NCI-H524 treated with DMSO at 0.1 percent for 48 hours (cell line): ENCODE measurements around the gene GINS3.

Experiments
- DNase-seq: peaks from one replicate; lab custom pipeline; 2025; lab: John Stamatoyannopoulos, UW

GINS3 gene

DNA sequence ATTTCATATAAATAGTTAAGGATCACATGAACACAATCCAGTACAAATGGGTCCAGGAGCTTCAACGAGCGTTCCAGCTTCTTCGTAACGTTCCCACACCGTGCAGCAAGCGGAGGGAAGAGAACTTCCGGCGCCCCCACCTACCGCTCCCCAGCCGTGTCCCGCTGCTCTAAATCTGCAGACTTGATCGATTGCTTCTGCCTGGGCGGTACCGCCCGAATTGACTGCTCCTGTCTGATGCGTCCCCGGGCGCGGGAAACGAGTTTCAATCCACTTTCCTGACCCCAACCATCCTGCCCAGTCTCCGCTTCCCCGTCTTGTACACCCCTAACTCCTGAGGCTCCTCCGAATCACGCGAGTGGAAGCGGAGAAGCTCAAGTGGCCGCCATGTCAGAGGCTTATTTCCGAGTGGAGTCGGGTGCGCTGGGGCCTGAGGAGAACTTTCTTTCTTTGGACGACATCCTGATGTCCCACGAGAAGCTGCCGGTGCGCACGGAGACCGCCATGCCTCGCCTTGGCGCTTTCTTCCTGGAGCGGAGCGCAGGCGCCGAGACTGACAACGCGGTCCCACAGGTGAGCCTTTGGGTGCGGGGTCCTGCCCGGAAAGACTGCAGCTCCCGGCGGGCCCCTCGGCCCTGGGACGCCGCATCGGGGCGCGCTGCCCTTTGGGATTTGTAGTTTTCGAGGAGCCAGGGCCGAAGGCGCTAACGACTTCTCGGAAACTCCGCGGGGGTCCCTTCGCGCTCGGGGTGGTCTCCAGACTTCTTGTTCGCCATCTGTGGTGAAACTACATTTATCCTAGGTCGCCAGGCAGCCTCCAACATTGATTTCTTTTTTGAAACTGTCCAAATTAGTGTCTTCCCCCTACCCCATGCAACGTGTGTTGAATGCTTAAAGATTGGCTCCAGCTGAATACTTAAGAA, at the start of gene GINS3:
TSS of gene GINS3 (plus strand) at position 257 of the 923 bp plus-strand sequence. CDS start at position 388, 131 bp downstream.
- DNase-seq = peak; percentile 76

DNA sequence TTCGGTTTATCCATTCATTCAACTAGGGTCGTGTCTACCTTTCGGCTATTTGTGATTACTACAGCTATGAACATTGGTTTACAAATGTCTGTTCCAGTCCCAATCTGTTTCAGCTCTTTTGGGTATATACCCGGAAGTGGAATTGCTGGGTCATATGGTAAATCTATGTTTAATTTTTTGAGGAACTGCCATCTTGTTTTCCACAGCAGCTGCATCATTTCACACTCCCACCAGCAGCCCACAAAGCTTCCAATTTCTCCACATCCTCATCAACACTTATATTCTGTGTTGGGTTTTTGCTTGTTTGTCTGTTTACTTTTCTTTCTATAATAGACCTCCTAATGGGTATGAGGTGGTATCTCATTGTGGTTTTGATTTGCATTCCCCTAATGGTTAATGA, 48.7 kb upstream of the GINS3 start:
- no peak for DNase-seq

DNA sequence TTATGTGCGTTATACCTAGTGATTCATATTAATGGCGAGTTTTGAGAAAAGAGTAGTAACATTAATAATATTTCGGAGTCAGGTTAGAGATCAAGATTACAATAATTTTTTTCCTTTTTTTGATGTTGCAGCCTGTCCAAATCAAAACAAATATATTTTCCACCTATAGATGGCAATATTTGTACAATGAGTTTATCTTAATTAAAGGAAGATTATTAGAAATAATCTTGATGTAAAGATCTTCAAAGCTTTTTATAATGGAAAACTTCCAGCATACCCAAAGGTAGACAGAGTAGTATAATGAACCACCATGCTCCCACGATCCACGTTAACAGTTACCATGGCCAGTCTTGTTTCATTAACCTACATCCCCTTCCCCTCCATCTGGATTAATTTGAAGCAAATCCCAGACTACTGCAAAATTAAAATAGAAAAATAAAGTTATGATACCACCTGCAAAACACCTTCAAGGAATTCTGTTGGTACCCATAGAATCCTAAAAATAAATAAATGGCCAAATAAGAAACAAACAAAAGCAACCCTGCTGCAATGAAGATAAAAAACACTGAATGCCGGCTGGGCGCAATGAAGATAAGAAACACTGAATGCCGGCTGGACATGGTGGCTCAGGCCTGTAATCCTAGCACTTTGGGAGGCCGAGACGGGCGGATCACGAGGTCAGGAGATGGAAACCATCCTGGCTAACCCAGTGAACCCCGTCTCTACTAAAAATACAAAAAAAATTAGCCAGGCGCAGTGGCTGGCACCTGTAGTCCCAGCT, 46.5 kb upstream of the GINS3 start:
- no peak for DNase-seq

DNA sequence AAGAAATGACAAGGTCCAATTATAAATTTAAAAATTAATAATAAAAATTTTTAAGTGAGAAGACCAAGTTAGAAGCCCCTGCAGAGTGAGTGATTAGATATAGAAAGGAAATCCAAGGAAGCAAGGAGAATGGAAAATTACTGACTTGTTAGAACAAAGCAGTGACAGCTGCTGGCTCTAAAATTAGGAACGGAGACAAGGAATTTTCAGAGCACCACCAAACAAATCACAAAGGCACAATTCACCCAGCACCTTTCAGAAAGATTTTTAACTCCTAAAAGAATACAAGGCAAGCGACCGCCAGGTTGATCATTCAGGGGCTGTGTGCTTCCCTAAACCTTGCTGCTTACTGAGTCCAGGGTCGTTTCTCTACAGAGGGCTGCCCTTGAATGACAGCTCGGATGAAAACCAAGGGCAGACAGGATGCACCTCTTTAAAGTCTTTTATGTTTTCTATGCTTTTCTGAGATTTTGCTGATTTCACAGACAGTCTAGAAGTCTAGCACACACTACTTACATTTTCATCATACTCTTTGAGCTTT, 45.4 kb upstream of the GINS3 start:
- no peak for DNase-seq

DNA sequence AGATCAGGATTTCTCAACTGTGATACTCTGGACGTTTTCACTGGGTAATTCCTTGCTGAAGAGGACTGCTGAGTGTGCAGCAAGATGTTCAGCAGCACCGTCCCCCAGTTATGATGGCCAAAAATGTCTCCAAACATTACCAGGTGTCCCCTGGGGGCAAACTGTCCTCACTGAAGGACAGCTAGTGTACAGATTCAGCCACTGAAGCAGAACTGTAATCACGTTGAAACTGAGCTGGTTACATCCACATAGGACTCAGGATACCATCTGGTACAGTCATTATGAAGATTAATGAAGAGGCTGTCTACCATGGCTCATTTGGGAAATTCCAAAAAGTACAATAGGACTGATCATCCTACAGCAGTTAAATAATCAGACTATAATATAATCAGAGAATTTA, 43.3 kb upstream of the GINS3 start:
- peak; percentile 97 for DNase-seq

DNA sequence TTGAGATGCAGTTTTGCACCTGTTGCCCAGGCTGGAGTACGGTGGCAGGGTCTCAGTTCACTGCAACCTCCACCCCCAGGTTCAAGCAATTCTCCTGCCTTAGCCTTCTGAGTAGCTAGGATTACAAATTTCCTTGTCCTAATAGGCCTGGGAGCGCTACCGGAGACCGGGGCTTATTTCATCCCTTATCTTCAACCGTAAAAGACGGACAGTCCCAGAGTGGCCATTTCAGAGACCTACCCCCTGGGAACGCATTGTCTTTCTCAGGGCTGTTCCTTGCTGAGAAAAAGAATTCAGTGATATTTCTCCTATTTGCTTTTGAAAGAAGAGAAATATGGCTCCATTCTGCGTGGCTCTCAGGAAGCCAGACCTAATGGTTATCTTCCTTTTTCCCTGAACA, 39.6 kb upstream of the GINS3 start:
- DNase-seq = no peak

DNA sequence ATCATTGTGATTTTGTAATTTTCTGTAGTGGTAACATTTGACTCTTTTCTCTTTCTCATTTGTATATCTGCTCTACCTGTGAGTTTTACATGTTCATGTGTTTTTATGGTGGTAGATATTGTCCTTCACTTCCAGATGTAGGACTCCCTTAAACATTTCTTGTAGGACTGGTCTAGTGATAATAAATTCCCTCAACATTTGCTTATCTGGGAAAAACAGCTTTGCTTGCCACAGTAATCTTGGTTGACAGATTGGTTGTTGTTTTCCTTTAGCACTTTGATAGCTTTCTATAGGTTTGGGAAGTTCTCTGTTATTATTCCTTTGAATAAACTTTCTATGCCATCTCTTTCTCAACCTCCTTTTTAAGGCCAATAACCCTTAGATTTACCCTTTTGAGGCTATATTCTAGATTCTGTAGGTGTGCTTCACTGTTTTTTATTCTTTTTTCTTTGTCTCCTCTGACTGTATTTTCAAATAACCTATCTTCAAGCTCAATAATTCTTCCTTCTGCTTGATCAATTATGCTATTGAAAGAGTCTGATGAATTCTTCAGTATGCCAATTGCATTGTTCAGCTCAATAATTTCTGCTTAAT, 32.1 kb upstream of the GINS3 start:
- DNase-seq = no peak

DNA sequence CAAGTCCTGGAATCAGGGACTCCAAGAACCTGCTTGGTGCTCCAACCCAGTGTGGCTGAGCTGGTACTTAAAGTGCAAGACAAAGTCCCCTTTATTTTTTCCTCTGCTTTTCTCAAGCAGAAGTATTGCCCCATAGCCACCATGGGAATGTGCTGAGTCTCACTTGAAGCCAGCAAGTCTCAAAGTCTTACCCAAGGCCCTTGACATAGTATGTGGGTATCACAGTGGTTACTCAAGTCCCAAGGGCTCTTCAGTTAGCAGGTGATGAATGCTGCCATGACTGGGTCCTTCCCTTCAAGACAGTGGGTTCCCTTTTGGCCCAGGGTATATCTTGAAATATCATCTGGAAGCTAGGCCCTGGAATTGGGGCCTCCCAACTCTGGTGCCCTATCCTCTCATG, 30.5 kb upstream of the GINS3 start:
- DNase-seq = no peak

DNA sequence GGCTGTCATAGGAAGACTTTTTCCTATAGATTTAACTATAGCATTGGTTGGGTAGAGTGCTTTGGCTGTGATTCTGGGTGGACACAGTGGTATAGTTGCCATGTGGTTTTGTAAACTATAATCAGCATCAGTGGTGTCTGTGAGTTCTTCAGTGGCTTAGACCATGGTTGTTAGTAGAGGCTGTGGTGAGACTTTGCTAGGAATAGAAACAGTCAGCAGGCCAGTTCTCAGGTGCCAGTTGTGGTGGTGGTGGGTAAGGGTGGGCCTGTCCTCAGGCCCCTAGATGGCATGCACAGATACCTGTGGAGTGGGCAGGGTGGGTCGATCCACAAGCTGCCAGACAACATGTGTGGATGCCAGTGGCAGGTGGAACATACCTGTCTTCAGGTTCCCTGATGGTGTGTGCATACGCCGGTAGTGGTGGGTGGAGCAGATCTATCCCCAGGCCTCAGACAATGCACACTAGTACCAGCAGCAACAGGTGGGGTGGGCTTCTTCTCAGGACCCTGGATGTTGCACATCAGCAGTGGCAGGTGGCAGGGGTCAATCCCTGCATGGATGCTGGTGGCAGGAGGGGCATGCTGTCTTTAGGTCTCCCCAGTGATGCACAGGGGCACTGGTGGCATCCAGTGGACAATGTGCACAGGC, 28.4 kb upstream of the GINS3 start:
- DNase-seq = no peak

DNA sequence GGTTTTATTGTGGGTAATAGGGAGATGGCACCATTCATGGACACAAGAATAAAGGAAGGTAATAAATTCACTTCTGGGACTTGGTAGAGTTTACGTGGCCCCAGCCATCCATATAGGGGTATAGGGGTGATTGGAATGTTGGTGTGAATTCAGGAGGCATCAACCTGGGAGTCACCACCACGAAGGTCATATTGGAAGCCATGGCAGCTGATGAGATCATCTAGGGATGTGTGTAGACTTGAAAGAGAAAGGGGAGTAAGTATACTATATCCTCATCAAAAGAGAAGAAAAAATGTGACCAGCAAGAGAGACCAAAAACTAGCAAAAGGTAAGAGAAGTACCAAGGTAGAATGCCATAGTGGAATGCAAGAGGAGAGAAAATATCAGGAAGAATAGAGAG, 26.6 kb upstream of the GINS3 start:
- DNase-seq = no peak

DNA sequence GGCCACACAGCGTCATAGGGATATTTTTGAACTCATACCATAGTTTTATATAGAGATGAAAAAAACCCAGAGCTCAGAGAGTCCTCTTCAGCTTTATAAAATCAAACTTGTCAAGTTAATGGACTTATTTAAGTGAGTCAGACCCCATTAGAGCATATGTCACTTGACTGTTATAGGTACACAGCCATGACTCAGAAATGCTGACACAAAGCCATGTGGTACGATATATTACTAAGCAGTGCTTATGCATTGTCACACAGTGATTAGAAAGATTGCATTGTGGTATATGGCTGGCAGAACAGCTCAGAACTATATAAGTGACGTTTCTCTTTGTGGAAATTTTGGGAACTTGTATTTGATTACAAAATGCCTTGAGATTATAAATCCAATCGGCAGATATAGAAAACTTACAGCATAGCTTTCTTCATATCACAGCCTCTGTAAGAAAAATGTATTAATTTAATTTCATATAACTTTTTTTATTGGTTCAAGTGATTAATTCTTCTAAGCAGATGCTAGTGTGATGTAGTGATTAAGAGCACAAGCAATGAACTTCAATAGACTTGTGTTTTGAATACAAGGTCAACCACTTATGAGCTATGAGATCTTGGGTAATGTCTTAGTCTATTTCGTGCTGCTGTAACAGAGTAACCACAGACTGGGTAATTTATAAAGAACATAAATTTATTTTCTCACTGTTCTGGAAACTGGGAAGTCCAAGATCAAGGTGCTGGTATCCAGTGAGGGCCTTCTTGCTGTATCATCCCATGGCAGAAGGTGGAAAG, 25.8 kb upstream of the GINS3 start:
- DNase-seq = peak; percentile 49

DNA sequence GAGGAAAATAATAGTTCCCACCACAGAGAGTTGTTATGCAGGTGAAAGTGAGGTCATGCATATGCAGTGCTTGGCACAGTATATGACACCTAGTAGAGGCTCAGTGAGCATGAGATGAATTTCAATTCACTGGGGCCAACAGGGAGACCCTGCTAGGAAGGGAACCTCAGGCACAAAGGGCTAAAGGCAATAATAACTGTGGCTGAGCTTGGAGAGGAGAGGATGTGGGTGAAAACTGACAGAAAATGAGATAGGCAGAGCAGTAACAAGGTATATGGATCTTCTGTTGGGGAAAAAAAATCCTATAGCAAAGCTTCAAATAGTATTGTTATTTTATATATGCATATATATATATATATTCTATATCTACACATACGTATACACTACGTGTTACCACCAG, 25.0 kb upstream of the GINS3 start:
- no peak for DNase-seq

DNA sequence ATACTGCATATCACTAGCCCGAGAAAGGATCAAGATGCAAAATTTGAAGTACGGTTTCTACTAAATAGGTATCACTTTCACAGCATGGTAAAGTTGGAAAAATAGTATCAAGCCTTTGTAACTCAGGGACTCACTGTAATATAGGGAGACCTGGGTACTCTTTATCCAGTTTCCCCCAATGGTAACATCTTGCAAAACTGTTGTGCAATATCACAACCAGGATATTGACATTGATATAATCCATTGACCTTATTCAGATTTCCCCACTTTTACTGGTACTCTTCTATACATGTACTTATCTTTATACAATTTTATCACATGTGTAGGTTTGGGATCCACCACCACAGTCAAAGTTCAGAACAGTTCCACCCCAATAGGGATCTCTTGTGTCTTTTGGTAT, 20.4 kb upstream of the GINS3 start:
- DNase-seq = no peak

DNA sequence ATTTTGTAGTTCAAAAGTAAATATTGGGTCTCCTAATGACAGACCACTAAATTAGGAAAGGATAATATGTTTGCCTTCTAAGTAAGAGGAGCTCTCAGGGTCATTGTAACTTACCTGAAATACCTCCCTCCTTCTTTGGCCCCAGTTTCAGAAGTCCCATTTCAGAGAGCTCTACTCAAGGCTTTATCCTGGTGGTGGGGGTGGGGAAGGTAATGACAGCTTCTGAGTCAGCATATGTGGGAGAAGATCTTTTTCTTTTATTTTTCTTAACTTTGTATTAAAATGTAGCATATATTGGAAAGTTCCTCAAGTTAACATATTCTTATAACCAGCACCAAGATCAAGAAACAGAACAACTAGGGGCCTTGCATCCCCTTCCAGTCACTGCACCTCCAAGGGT, 16.9 kb upstream of the GINS3 start:
- no peak for DNase-seq

DNA sequence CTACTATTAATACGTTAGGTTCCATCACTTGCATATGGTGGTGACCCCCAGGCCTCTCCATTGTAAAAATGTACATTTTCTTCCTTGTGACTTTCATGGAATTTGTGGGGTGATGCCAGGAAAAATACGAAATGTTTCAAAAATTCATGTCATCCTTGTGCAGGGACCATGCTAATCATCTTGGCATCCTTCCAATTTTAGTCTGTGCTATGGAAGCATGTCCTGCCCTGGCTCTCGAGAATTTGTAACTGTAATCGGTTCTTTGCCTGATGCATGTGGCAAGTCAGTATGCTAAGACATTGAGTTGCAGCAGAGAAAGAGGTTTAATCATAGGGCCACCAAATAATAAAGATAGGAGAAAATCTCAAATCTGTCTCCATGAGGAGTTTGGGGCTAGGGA, 14.3 kb upstream of the GINS3 start:
- DNase-seq = no peak

DNA sequence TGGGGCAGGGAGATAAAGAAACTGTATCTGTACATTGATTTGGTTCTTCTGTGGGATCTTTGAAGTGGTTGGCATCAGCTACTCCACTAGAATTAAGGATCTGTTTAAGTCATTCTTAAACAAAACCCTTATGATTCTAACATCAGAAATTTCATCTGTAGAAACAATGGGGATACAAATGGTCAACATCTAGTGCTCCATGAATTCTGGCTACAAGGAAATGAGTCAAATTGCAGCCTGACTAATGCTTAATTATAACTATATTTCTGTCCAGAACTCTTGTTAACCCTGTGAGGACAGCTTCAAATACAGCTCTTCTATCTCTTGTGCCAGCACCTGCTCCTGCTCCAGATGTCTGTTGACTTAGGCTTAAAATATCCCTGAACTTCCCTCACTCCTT, 13.9 kb upstream of the GINS3 start:
- no peak for DNase-seq

DNA sequence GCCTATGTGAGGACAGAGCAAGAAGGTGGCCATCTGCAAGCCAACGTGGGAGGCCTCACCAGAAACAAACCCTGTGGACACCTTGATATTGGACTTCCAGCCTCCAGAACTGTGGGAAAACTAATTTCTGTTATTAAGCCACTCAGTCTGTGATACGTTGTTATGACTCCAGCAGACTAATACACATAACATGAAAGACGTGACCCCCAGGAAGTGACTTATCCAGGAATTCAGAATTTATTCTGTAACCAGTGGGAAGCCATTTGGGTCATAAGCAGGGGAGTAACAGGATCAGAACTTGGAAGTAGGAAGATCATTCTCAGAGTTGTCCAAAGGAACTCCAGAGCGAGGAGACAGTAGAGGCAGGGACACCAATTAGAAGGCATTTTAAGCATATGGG, 12.5 kb upstream of the GINS3 start:
- no peak for DNase-seq

DNA sequence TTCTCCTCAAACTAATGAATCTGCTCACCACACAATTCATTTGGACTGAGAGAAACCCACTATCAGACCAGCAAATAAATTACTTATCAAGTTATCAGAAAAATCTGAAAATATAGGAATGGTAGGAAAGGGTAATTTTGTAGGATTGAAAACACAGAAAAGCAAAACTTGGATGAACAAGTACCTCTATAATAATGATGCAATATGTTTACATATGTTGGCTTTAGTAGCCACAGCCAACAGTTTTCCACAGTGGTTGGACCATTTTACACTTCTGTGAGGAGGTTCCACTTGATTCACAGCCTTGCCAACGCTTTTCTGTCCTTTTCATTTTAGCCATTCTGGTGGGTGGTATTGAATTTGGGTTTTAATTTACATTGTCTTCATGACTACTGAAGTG, 10.6 kb upstream of the GINS3 start:
- DNase-seq = no peak

DNA sequence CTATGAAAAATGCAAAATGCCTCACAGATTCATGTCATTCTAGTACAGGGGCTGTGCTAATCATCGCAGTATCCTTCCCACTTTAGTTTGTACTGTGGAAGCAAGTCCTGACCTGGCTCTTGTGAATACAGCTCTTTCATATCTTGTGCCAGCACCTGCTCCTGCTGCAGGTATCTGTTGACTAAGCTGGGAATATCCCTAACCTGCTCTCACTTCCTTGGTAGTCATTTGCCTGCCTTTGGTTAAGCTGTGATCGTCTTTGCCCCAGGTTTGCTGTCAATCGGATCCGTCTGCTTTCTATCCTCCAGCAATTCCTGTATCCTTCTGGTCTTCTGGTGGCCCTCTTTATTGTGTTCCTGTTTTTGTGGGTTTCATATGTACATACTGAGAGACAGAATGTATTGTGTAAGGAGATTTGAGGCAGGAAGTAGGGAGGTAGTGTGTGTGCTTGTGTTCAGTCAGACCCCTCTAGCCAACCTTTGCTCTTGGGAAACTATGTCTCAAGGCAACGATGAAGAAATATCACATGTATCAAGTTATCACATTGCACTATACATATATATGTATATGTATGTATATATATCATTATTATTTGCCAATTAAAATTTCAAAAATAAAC, 7.7 kb upstream of the GINS3 start:
- DNase-seq = no peak

DNA sequence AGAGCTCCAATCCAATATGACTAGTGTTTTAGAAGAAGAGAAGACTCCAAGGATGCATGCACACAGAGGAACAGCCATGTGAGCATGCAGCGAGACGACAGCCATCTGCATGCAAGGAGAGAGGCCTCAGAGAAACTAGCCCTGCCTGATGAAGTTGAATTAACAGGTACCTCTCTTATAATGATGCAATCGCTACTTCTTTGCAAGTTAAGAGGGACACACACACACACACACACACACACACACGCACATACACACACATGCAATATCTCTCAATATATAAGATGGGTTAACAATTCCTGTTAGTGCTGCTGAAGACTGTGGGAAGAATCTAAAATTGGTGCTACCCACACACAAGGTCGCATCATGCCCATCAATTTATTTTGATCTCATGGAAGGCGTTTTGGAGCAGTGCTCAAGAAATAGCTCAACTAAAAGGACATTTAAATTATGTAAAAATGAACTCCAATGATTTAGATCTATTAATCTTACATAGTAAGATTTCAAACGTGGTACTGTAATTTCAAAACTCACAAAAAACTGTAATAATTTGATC, 7.0 kb upstream of the GINS3 start:
- no peak for DNase-seq

DNA sequence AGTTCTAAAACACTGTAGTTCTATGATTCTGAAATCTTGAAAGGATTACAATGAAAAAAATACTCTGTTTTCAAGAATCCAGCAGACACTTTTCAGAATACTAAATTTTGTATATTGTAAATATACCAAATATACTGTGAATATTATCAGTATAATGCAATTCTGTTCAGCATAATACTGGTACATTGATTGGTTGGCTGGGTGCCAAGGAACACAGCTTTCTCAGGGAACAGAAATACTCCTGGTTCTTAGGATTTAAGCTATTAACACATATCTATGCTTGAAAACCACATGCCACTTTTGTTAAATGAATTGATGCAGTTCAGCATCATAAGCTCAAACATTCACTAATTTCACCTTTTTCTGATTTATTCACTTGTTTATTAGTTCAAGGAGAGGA, 2.5 kb upstream of the GINS3 start:
- DNase-seq = no peak
